Measurements from ENCODE around the gene ATR.
"Not testable (repeated sequence)": the region's sequence is repeated elsewhere in the genome, so short reads cannot be mapped to it uniquely, and the experiment has no call there.

DNA sequence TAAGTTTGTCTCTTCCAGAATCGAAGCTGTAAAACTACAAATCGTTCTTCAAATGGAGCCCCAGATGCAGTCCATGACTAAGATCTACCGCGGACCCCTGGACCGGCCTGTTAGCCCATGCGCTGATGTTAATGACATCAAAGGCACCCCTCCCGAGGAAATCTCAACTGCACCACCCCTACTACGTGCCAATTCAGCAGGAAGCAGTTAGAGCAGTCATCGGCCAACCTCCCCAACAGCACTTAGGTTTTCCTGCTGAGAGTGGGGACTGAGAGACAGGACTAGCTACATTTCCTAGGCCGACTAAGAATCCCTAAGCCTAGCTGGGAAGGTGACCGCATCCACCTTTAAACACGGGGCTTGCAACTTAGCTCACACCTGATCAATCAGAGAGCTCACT is 135.5 kb downstream of the ATR start:
- TF ChIP-seq, protein P1, sequence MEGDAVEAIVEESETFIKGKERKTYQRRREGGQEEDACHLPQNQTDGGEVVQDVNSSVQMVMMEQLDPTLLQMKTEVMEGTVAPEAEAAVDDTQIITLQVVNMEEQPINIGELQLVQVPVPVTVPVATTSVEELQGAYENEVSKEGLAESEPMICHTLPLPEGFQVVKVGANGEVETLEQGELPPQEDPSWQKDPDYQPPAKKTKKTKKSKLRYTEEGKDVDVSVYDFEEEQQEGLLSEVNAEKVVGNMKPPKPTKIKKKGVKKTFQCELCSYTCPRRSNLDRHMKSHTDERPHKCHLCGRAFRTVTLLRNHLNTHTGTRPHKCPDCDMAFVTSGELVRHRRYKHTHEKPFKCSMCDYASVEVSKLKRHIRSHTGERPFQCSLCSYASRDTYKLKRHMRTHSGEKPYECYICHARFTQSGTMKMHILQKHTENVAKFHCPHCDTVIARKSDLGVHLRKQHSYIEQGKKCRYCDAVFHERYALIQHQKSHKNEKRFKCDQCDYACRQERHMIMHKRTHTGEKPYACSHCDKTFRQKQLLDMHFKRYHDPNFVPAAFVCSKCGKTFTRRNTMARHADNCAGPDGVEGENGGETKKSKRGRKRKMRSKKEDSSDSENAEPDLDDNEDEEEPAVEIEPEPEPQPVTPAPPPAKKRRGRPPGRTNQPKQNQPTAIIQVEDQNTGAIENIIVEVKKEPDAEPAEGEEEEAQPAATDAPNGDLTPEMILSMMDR (IDR thresholded peaks at IDR 0.05), result not testable (repeated sequence)
- not testable (repeated sequence) for TF ChIP-seq POLR2A (IDR thresholded peaks at IDR 0.05)

All from body of pancreas (tissue), 4 donors.